Measurements from ENCODE around the gene TACC3.

Gene TACC3

DNA sequence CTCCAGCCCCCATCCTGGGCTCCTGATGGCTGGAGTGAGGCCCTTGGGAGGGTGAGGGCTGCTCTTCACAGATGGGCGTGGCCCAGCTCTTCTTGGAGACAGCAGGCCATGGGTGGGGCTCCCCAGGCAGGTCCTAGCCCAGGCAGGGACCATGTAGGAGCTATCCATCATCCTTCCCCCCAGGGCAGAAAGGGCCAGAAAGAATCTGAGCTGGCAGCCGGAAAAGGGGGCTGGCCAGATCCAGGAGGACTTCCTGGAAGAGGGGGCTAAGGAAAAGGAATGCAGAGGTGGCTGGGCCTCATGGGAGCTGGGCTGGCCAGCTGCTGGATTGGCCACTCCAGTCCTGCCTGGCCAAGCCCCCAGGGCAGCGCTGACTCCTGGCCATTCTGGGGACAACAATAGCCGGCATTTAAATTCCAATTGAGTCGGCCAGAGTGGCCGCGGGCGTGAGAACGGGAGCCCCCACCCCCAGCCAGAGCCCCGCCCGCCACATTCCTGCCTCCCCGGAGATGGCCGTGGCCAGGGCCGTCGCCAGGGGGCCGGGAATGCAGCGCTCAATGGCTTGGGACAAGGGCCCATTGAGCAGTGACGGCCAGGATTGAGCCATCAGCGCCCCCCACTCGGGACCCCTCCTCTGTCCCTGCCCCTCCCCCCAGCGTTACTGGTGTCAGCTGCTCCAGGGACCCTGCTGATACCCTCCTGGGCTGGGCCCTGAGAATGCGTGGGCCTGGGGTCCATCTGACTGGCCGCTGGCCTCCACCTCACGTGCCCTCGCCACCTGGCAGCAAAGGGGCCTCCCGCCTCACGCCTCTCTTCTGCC, 56.7 kb downstream of the TACC3 start:
- no peaks in the 10 kb centered on the region for H3K9me3 ChIP-seq (ENCODE audit: control insufficient read depth, insufficient read depth, low read depth, low read length)
- no peaks in the 10 kb centered on the region for H3K36me3 ChIP-seq (ENCODE audit: control insufficient read depth in 2 of 2, insufficient read depth in 1 of 2, low read length in 2 of 2)
- no peaks in the 10 kb centered on the region for H3K4me1 ChIP-seq (ENCODE audit: control insufficient read depth, insufficient read depth, low read length)
- no peak overlapping the region for H3K4me3 ChIP-seq (ENCODE audit: low read depth, low read length)
- no peak overlapping the region for H3K27ac ChIP-seq (ENCODE audit: extremely low read depth, low read depth, low read length)
- ChIA-PET CTCF (interaction anchor here (0.6 to 1.5 kb wide), 6 partner anchors 9 to 511 kb away, joined by 3 to 10 read pairs (median 4); no protein-coding TSS in a partner anchor), POLR2A (interaction anchor here (1.0 to 1.5 kb wide), 3 partner anchors 10 to 30 kb away, joined by 4 to 25 read pairs (median 12); partner anchors contain the start of gene FGFR3)
- TF ChIP-seq, protein P1, sequence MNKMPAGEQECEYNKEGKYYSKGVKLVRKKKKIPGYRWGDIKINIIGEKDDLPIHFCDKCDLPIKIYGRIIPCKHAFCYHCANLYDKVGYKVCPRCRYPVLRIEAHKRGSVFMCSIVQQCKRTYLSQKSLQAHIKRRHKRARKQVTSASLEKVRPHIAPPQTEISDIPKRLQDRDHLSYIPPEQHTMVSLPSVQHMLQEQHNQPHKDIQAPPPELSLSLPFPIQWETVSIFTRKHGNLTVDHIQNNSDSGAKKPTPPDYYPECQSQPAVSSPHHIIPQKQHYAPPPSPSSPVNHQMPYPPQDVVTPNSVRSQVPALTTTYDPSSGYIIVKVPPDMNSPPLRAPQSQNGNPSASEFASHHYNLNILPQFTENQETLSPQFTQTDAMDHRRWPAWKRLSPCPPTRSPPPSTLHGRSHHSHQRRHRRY (tag by site-specific recombination; IDR thresholded peaks at IDR 0.05) = no peak
- TF ChIP-seq ZNF2 (tag by site-specific recombination; IDR thresholded peaks at IDR 0.05) = no peak
- peak; percentile 47; the same call in 1 of the 2 replicates for TF ChIP-seq KLF7 (tag by site-specific recombination; IDR thresholded peaks at IDR 0.05; ENCODE audit: borderline replicate concordance)
- TF ChIP-seq MEIS1 (CRISPR knock-in tag; IDR thresholded peaks at IDR 0.05; ENCODE audit: borderline replicate concordance) = peak; percentile 57; the same call in 1 of the 2 replicates
- TF ChIP-seq, protein P2, sequence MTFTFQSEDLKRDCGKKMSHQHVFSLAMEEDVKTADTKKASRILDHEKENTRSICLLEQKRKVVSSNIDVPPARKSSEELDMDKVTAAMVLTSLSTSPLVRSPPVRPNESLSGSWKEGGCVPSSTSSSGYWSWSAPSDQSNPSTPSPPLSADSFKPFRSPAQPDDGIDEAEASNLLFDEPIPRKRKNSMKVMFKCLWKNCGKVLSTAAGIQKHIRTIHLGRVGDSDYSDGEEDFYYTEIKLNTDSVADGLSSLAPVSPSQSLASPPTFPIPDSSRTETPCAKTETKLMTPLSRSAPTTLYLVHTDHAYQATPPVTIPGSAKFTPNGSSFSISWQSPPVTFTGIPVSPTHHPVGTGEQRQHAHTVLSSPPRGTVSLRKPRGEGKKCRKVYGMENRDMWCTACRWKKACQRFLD (tag by site-specific recombination; IDR thresholded peaks at IDR 0.05) = no peak
- TF ChIP-seq ZNF175 (tag by site-specific recombination; IDR thresholded peaks at IDR 0.05) = no peak
- TF ChIP-seq ZNF223 (tag by site-specific recombination; IDR thresholded peaks at IDR 0.05) = no peak
- TF ChIP-seq GFI1B (tag by site-specific recombination; IDR thresholded peaks at IDR 0.05) = no peak
- no peak for TF ChIP-seq PRDM6 (tag by site-specific recombination; IDR thresholded peaks at IDR 0.05)
- TF ChIP-seq ZBTB7A (tag by site-specific recombination; IDR thresholded peaks at IDR 0.05; ENCODE audit: low read depth) = no peak
- TF ChIP-seq KLF9 (tag by site-specific recombination; IDR thresholded peaks at IDR 0.05; ENCODE audit: low read depth) = peak; percentile 45
- TF ChIP-seq ZNF544 (tag by site-specific recombination; IDR thresholded peaks at IDR 0.05) = no peak
- no peak for TF ChIP-seq ZNF623 (tag by site-specific recombination; IDR thresholded peaks at IDR 0.05)
- TF ChIP-seq ZNF404 (tag by site-specific recombination; IDR thresholded peaks at IDR 0.05) = no peak
- no peak for TF ChIP-seq ZNF654 (tag by site-specific recombination; IDR thresholded peaks at IDR 0.05; ENCODE audit: low read depth)
- no peak for TF ChIP-seq ZNF571 (tag by site-specific recombination; IDR thresholded peaks at IDR 0.05)
- TF ChIP-seq, protein P3, sequence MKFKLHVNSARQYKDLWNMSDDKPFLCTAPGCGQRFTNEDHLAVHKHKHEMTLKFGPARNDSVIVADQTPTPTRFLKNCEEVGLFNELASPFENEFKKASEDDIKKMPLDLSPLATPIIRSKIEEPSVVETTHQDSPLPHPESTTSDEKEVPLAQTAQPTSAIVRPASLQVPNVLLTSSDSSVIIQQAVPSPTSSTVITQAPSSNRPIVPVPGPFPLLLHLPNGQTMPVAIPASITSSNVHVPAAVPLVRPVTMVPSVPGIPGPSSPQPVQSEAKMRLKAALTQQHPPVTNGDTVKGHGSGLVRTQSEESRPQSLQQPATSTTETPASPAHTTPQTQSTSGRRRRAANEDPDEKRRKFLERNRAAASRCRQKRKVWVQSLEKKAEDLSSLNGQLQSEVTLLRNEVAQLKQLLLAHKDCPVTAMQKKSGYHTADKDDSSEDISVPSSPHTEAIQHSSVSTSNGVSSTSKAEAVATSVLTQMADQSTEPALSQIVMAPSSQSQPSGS (tag by site-specific recombination; IDR thresholded peaks at IDR 0.05; ENCODE audit: low read depth) = no peak
- TF ChIP-seq ZNF248 (tag by site-specific recombination; IDR thresholded peaks at IDR 0.05) = no peak
- no peak for TF ChIP-seq GLI4 (tag by site-specific recombination; IDR thresholded peaks at IDR 0.05)
- no peak for TF ChIP-seq ZNF792 (tag by site-specific recombination; IDR thresholded peaks at IDR 0.05)
- TF ChIP-seq IKZF3 (tag by site-specific recombination; IDR thresholded peaks at IDR 0.05) = no peak
- TF ChIP-seq ZNF132 (tag by site-specific recombination; IDR thresholded peaks at IDR 0.05; ENCODE audit: borderline replicate concordance) = no peak
- no peak for TF ChIP-seq TCF7L2 (IDR thresholded peaks at IDR 0.05; ENCODE audit: borderline replicate concordance, low read depth, low read length)
- no peak for TF ChIP-seq ZNF394 (tag by site-specific recombination; IDR thresholded peaks at IDR 0.05; ENCODE audit: borderline replicate concordance)
- no peak for TF ChIP-seq ZNF24 (tag by site-specific recombination; IDR thresholded peaks at IDR 0.05)
- TF ChIP-seq ZBTB6 (tag by site-specific recombination; IDR thresholded peaks at IDR 0.05) = no peak
- TF ChIP-seq KLF10 (tag by site-specific recombination; IDR thresholded peaks at IDR 0.05) = no peak
- TF ChIP-seq ZNF433 (tag by site-specific recombination; IDR thresholded peaks at IDR 0.05; ENCODE audit: low read depth) = no peak
- TF ChIP-seq ZNF37A (tag by site-specific recombination; IDR thresholded peaks at IDR 0.05) = no peak
- peak; percentile 1; the same call in 1 of the 2 replicates for TF ChIP-seq GLIS2 (tag by site-specific recombination; IDR thresholded peaks at IDR 0.05)
- no peak for TF ChIP-seq ZNF449 (tag by site-specific recombination; IDR thresholded peaks at IDR 0.05)

Measured in HEK293 (cell line).